IgD-negative memory B cell (primary cell): ENCODE measurements around the gene IL22. TPM values are rescaled to one million over a fixed set of nuclear protein-coding genes. Genes with fewer than 3 reads are reported as not detected.

Experiments
- polyA plus RNA-seq: library from polyadenylated mRNA; unstranded; fragments of 300-500 nt; fragmentation: Illumina TruSeq; gene quantifications from one replicate; pipeline ENCODE4 v1.2.3, GENCODE V29; 2021

Gene IL22
- polyA plus RNA-seq, 1 donor from 2014 or later: not detected

Other genes with a start within 250 kb of the IL22 start
- not detected for gene IFNG, start 93.9 kb downstream of the IL22 start, polyA plus RNA-seq
- gene IL26, start 27.8 kb downstream of the IL22 start, polyA plus RNA-seq: not detected
- 18.0 TPM for gene MDM1, start 78.8 kb upstream of the IL22 start, polyA plus RNA-seq